ENCODE measurements around the gene VPS41.

Gene VPS41

DNA sequence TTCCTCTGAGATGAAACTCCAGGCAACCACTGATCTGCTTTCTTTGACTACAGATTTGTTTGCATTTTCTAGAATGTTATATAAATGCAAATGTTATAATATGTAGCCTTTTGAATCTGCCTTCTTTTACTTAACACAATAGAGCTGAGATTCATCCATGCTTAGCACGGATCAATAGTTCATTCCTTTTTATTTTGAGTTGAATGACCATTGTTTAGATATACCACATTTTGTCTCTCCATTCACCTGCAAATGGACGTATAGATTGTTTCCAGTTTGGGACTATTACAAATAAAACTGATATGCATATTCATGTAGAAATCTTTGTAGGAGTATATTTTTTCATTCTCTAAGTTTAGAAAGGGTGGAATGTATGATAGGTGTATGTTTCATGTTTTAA, 57.7 kb downstream of the VPS41 start:
- no peak for DNase-seq

DNA sequence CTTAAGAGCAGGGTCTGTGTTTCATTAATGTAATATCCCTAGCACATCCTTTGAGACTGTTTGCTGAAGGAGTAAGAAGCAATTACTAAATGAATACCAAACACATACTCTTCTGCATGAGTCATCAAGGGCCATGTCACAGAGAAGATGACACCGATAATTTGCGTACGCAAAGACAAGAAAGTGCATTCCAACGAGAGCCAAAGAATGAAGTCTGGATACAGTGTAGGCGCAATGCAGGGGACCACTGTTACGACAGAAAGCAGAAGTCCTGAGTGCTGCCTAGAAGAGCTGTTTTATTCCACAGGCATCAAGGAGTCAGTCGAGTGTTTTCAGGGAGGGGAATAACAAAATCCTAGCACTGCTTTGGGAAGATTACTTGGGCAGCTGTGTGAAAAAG, 62.7 kb downstream of the VPS41 start:
- no peak for DNase-seq

DNA sequence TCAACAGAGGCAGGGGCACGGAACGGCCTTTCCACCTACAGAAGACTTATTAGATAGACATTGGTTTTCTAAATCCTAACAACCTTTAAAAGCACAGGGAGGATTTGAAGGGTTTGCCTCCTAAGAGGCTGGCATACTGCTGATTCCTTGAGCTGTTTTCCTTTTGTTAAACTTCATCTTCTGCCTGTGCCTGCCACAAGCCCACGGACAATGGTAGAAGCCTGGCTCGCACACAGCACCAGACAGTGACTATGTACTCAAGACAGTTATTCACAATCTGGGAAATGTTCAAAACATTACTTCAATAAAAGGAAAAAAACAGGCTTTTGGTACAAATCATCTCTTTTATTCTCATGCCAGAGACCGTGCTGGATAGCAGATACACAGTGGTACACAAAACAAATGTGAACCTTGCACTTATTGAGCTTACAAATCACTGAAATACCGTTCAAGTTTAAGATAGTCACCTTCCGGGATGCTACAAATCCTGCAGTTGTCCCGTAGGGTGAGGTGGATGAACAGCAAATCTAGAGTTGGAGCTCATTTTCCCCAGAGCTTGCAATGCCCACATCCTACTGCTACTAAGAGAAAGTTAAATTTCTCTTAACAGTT, 63.9 kb downstream of the VPS41 start:
- DNase-seq: no peak

DNA sequence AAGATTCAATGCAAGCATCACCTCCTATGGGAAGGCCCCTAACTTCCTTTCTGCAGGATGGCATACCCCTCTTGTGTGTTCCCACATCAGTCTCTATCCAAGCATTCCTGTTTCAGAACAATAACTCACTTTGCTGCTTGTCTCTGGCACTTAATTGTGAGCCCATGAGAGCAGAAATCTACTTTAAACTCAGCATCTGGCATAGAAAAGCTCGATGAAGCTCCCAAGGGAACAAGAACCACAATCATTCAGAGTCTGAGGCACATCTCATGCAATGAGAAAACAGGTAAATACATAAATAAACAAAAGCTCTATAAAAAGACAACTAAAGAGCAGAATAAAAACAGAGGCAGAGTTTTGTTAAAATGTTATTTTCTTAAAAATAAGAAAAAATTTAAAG, 66.2 kb downstream of the VPS41 start:
- DNase-seq: no peak

DNA sequence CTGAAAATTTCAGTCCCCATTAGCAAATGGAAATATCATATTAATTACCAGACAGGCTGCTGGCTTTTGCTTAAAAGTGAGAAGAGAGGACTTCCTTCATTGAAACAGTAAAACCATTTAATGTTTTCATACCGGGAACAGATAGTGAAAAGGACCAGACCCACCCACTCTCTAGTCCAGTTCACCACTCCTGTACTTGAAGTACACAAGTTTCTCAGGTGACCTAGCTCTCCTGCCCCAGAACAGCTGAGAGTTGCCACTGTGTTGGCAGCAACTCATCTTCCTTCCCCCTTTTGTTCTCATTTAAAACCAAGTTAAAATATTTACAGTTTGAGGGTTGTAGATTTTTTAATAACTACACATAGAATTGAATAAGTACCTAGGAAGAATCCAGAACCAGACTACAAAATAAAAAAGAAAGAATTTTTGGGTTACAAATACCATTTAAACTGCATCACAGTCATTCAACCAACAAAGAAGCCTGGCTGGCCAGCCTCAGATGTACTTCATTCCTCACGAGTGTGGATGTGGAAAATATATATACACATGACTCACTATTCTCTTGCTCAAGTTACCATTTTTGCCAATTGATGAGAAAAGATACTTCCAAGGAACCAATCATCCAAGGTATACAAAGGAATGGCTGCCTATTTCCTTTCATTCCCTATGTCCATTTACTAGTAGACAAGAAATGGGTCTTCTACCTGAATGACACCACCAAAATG, 68.1 kb downstream of the VPS41 start:
- DNase-seq: no peak

DNA sequence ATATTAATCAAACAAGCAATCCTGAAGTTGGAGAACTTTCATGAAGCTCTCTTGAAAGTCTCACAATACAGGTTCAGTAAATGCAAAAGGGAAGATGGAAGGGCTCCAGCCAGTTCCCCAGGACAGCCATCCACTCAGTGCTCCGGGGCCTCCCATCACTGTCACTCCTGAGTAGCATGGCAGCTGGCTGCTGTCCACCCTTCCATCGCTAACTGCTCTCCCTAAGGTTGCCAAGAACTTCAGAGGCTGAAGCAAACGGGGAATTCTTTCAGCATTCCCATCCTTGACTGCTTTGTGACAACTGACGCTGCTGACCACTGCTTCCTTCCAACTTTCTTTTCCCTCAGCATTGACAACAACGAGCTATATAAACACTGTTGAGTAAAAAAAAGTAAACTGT, 69.1 kb downstream of the VPS41 start:
- no peak for DNase-seq

DNA sequence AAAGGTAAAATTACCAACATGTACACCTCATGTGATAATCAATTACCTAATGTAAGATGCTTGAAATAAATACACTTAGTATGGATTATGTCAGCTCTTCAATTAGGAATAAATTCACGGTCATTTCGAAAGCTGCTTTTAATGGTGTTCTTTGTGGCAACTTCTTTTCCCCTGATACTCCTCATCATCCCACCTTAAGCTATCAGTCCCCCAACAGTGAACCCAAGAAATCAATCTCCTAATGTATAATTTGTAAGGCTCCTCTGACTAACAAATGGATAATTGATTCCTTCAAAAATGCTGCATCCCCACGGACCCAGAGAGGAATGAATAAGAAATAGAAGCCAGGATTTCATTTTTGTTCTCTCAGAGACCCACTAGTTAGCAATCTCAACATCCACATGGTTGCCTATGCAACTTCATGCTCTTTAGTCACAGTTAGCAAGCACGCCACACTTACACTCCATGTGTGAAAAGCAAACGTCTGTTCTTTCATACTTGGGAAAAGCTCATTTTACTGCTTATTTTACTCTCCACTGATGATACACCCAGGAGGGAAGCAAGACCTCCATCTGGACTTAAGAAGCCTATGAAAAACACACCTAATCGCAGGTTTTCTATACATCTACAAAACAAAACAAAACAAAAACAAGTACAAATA, 70.1 kb downstream of the VPS41 start:
- DNase-seq: no peak

DNA sequence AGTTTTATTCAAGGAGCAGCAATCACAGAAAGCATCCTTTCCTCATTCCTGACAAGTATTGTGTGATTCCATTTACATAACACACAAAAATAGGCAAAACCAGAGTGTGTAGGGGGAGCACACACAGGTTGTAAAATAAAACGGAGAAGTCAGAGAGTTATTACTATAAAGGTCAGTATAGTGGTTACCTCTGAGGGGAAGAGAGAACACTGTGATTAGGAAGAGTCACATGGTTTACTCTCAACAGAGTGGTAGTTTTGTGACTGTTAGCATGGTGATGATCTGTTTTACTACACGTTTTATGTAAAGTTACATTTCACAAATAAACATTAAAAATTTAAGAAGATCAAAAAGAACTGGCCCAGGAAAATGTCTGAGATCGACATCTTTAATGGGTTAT, 74.6 kb downstream of the VPS41 start:
- no peak for DNase-seq

DNA sequence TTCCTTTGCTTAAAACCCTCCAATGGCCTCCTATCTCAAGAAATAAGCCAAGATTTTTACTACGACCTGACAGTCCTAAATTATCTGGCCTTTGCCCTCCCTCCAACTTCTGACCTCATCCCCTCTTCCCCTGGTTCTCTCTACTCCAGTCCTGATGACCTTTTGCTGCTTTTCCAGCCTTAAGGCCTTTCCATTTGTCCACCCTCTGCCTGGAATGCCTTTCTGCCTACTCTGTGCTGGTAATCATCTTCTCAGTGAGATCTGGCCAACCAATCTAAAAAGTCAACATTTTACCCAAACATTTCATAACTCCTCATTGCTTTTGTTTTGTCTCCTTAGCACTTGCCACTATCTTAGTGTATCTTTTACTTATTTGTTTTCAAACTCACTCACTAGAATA, 75.7 kb downstream of the VPS41 start:
- no peak for DNase-seq

DNA sequence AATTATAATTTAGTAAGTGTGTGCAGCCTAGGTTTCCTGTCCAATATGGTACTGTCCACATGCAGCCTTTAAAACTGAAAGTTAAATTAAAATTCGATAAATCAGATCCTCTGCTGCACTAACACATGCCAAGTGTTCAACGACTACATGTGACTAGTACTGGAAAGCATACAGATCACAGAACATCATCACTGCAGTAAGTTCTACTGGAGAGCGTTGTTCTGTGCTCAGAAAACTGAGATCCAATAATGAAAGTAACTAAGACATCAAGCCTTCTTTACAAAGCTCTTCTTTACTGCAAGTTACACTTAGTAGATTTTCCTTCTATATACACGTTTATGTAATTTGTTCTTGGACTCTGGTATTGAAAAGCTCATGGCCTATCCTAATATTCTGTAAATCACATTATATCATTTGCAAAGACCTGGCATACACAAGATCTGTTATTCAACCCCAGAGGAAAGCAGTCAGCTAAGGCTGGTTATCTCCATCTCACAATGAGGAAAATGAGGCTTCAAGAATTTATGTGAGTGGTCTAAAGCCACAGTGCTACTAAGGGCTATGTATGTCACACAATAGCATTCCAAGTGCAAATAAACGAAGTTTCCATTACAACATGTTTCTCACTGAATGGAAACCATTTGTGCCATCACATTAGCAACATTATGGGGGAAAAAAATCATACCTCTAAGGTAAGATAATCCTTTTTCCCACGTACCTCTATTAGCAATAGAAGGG, 77.6 kb downstream of the VPS41 start:
- no peak for DNase-seq

DNA sequence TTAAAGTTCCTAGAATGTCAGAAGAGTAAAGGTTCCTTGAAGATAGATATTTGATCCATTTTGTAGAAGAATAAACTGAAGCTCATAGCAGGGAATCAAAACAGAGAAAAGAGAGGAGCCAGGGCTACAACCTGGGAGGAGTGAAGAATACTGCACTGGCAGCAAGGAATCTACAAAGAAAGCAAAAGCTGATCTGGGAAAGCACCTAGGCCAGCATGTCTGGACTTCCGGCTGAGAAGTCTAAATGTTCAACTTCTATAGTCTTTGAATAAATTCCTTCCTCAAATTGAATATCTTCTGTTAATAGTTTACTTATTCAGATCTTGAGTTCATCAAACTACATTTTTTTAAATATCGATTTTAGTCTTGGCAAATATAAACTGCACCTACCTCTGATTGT, 78.2 kb downstream of the VPS41 start:
- no peak for DNase-seq

DNA sequence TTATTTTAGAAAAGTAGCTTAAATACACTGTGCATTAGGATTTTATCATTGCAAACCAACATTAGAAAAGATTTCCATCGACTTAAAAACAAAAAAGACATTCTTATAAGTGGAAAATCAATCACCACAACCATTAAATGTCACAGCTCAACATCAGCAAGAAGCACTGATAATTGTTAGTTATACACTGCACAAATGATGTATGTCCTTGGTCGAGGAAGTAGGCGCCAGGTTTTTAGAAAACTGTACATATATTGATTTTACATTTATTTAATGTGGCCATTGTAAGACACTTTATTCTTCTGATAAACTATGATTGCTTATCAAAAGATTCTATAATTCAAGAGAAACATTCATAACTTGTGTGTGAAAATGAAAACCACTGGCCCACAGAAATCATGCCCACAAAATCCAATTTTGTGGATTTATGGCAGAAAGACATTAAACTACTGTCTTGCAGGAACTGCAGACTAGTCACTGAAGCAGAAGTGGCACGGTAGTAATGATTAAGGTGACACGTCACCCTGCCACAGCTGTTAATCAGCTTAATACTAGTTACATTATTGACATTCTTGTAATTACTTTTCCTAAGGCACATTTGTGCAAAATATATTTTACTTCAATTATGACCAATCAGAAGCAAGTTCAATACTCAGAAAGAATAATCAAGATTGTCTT, 79.4 kb downstream of the VPS41 start:
- no peak for DNase-seq

DNA sequence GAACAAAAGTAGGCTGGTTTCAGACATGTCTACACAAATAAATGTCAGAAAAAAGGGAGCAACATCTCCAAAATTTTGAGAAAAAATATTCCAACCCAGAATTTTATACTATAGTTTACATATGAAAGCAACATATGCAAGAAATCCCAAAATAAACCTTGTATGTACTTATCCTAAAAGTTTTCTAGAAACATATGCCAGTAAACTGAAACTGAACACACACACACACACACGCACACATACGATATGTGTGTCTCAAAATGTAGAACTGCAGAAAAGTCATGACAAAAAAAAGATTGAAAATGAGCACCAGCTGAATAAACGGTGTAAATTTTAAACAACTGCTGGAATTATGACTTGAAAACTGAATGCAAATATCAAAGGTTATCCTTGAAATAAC, 81.0 kb downstream of the VPS41 start:
- DNase-seq: no peak

DNA sequence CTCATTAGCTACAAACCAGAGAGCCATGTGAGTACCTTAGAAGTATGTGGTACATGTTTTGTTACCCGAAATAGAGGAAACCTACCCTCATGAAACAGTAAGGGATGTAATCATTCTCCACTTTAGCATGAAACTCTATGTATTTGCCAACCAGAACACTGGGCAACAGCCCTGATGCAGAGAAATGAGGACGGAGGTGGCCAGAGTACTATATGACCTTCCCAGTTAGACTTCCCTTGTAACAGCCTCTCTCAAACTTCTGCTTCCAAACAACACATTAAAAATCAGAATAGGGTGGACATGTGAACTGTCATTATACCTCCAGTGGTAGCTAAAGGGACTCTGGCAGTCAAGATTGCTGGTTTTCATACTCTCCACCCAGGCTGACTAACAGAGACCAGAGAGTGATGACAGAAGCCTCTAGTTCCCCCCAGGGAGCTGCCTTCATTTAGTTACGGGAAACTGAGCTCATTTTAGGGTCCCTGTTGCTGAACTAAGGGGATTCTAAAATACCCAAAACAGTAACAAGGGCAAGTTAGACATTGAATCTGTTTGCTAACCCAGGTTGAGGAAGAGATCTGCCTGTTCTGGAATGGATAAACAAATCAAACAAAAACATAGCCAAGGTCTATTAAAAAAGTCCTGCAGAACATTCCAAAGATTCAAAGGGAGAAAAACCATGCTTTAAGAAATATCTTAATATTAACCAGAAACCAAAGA, 83.1 kb downstream of the VPS41 start:
- no peak for DNase-seq

DNA sequence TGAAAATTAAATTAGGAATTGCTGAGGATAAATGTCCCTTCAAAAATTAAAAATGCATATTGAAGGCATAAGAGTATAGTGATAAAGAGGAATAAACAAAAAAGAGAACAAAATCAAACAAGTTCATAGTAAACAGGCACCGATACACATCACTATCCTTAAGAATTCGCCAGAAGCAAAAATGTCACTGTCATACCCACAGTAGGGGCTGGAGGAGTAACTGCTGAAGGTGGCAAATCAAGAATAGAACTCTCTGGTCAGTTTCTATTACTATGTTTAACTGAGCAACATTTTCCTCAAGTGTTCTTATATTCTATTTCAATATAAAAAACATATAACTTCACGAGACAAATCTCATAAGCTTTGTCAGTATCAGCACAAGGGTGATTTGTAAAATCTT, 84.0 kb downstream of the VPS41 start:
- DNase-seq: no peak

DNA sequence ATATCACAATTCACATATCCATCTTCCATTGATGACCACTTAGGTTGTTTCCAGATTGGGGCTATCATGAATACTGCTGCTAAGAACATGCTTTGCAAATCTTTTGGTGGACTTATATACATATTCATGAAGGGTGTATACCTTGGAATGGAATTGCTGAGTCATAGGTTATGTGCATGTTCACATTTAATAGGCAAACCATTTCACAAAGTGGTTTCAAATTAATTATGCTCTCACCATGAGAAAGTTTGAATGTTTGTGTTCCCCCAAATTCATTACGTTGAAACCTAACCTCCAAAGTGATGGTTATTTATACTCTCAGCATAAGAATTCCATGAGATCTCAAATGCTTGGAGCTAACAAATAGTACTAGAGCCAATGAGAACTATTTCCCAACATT, 86.4 kb downstream of the VPS41 start:
- DNase-seq: no peak

DNA sequence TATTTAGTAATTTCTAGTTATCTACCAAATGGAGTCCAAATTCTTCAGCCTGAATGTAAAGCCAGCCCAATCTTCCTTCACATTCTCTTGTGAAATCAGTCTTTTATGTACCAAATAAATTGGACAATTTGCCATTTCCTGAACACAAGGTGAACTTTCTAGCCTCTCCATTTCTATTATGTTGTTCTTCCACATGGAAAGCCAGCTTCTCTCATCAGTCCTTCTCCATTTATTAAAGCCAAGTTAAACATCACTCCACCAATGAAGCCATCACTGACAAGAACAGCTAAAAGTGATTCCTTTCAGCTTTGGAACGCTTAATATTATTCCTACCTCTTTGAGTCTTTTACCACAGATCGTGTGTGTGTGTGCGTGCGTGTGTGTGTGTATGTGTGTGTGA, 88.4 kb downstream of the VPS41 start:
- DNase-seq: no peak

DNA sequence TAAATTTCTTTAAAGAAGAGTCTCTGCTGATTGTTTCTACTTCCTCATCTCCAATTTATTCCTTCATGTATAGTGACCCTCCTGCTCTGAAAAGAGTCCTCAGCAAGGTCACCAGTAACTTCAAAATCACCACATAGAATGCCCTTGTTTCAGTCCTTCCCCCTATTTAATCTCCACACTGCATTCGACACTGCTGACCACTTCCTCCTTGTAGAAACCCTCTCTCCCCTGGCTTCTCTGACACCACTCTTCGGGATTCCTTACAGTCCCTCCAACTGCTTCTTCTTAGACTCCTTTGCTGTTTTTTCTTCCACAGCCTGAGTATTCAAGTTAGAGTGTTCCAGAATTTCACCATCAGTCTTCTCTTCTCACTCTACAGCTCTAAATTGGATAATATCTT, 89.5 kb downstream of the VPS41 start:
- DNase-seq: no peak

DNA sequence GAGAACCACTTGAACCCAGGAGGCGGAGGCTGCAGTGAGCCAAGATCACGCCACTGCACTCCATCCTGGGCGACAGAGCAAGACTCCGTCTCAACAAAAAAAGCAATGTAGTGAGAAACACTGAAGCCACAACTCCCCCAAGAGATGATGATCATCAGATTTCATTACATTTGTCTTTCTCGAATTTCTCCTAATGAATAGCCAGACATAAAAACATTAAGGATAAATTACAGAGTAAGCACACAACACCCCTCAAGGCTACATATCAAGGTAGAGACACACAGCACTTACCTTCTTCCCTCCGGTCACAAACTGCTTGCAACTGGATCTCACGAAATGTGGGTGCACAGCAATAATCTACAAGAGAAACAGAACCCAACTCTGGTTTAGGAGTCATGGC, 91.5 kb downstream of the VPS41 start:
- no peak for DNase-seq

DNA sequence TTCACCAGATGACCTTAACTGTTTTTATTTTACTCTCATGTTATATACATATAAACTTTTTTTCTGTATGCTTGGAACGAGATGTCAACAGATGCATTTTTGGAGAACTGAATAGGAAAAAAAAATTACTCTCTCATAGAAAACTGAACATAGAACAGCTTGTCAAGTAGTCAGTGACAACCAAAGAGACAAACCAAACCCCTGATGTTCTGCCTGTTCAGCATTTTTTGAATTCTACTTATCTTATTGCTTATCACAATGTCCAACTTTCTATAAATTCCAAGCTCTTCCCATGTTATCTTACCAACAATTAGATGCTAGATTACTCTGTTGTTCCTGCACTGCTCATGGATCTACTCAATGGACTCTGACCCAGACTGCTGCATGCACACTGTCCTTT, 95.2 kb downstream of the VPS41 start:
- DNase-seq: no peak

DNA sequence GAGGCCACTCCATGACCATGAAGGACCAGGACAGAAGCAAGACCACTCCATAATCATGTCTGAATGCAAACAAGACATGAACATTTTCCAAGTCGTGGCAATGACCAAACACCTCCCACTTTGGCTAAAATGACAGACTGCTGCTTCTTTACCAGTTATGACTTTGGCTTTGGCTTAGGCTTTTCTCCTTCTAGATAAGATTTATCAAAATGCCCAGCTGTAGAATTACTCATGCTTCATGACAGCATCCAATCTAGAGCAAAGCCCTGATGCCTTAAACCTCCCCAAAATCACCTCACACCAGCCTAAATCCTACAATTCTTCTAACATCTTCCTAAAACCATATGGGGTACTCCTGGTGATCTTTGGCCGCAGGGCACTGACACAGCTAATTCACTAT, 102.1 kb downstream of the VPS41 start:
- DNase-seq: no peak

DNA sequence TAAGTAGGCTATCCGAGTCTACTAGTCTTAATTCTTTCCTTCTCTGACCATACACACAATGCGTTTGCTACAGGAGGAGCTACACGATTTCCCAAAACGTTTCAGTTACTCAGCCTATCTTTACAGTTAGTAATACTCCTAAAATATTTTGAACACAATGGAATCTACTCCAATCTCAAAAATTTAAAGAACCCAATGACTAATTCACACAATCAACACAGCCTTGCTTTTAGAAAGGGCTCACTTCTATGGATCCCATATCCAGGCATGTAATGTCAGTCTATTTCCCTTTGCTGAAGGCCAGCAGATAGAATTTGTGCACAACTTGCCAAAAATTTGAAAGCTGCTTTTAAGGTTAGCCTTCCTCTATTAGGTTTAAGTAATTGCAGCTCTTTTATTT, 107.2 kb downstream of the VPS41 start:
- DNase-seq: no peak

All from inflammatory macrophage treated with lipopolysaccharide for 1 hour (primary cell).